PFSK-1 (cell line): ENCODE data around the gene ARF3.

Experiments used
- FOXP2 ChIP-seq: optimal IDR thresholded peaks from 2 replicates; pipeline ENCODE3; 2011; ENCODE audit warnings: borderline replicate concordance, control low read depth, inconsistent platforms; ENCODE audit not compliant: insufficient read depth; ENCODE audit errors: extremely low read length, extremely low read depth
- POLR2AphosphoS5 ChIP-seq: IDR thresholded peaks from 2 replicates; pipeline ENCODE4 v1.6.1; 2012; ENCODE audit warnings: low read depth, mild to moderate bottlenecking, control low read depth, low read length, moderate library complexity
- SIN3A ChIP-seq: IDR thresholded peaks from 2 replicates; pipeline ENCODE4 v1.6.1; 2012; ENCODE audit warnings: mild to moderate bottlenecking, low read length, moderate library complexity, borderline replicate concordance; ENCODE audit not compliant: insufficient read depth
- TAF1 ChIP-seq: IDR thresholded peaks from 2 replicates; pipeline ENCODE4 v1.6.1; 2012; ENCODE audit warnings: low read length, control low read depth, borderline replicate concordance; ENCODE audit not compliant: insufficient read depth
- TF ChIP-seq, protein P1 (sequence below), 2 experiments: IDR thresholded peaks; 2 replicates each; pipeline versions ENCODE4 v1.6.1 to v1.8.0; 2011 to 2012; ENCODE audit warnings: low read depth in 2 of 2, low read length in 2 of 2, control low read depth in 1 of 2, inconsistent platforms in 1 of 2, mild to moderate bottlenecking in 1 of 2, moderate library complexity in 1 of 2; ENCODE audit not compliant: insufficient read depth in 1 of 2

ARF3 gene

DNA sequence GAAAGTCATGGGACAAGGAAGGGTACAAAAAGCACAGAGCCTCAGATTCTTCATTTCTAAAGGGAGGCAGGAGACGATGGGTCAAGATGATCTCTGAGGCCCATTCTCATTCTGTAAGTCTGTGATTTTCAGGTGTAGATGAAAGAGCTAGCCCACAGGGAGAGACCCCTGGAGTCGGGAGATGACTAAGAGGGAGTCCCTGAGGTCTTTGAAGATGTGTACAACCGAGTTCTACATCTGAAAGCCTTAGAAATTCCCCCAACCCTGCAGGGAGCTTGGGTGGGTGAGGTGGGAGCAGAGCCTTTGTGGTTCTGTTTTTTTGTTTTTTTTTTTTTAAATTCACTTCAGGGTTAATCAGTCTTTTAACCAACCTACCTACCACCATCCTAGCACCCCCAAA lies 11.2 kb upstream of the ARF3 start:
- TF ChIP-seq POLR2AphosphoS5 (no peak), SIN3A (no peak), FOXP2 (no peak)
- TF ChIP-seq, protein P1, sequence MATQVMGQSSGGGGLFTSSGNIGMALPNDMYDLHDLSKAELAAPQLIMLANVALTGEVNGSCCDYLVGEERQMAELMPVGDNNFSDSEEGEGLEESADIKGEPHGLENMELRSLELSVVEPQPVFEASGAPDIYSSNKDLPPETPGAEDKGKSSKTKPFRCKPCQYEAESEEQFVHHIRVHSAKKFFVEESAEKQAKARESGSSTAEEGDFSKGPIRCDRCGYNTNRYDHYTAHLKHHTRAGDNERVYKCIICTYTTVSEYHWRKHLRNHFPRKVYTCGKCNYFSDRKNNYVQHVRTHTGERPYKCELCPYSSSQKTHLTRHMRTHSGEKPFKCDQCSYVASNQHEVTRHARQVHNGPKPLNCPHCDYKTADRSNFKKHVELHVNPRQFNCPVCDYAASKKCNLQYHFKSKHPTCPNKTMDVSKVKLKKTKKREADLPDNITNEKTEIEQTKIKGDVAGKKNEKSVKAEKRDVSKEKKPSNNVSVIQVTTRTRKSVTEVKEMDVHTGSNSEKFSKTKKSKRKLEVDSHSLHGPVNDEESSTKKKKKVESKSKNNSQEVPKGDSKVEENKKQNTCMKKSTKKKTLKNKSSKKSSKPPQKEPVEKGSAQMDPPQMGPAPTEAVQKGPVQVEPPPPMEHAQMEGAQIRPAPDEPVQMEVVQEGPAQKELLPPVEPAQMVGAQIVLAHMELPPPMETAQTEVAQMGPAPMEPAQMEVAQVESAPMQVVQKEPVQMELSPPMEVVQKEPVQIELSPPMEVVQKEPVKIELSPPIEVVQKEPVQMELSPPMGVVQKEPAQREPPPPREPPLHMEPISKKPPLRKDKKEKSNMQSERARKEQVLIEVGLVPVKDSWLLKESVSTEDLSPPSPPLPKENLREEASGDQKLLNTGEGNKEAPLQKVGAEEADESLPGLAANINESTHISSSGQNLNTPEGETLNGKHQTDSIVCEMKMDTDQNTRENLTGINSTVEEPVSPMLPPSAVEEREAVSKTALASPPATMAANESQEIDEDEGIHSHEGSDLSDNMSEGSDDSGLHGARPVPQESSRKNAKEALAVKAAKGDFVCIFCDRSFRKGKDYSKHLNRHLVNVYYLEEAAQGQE (IDR thresholded peaks at IDR 0.05; ENCODE audit: insufficient read depth in 1 of 2, low read depth in 2 of 2, low read length in 2 of 2): no peak

DNA sequence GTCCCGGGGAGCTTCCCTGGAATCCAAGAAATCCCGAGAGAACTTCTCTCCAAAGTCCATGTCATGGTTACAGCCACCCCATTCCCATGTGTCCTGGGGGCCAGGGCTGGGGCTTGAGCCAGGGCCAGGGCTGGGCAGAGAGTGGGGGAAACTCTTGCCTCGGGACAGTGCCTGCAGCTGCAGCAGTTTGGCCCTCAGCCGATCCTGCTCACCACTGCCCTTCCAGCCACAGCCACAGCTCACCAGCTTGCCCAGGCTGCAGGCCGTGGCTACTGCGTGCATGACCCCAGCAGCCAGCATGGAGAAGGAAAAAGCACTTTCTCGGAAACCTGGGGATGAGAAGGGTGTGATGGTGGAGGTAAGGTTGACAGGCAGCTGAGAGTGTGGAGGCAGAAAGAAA lies 10.7 kb upstream of the ARF3 start:
- TF ChIP-seq POLR2AphosphoS5: no peak
- TF ChIP-seq, protein P1 (IDR thresholded peaks at IDR 0.05; ENCODE audit: insufficient read depth in 1 of 2, low read depth in 2 of 2, low read length in 2 of 2): no peak

DNA sequence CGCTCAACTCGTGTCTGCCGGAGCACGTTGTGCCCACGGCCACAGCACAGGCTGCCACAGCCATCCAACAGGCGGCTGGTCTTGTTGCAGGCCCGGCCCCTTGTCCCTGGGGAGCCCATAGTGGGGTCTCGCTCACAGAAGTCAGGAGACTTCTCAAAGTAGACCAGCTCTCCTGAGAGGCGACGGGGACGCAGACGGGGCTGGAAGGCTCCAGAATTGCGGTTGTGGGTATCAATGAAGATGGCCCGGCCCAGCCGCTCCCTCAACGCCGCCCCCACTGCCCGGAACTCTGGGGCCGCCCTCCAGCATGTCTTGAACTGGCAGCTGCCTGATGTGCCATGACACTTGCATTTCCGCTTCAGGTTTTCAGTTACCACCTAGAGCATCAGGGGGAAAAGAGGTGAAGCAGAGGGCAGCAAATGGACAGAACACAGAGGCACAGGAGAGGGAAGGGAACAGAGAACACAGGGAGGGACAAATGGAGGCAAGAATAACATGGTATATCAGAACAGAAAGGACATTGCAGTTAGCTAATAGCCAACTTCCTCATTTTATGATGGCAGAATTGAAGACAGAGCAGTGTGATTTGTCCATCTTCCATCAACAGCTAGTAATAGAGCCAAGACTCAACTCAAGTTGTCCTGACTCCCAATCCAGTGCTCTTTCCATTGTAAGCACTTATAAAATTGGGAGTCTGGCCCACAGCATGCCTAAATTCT lies 9.0 kb upstream of the ARF3 start:
- no peak for TF ChIP-seq FOXP2
- TF ChIP-seq, protein P1 (IDR thresholded peaks at IDR 0.05; ENCODE audit: insufficient read depth in 1 of 2, low read depth in 2 of 2, low read length in 2 of 2): no peak
- TF ChIP-seq POLR2AphosphoS5: no peak
- no peak for TF ChIP-seq SIN3A
- no peak for TF ChIP-seq TAF1

DNA sequence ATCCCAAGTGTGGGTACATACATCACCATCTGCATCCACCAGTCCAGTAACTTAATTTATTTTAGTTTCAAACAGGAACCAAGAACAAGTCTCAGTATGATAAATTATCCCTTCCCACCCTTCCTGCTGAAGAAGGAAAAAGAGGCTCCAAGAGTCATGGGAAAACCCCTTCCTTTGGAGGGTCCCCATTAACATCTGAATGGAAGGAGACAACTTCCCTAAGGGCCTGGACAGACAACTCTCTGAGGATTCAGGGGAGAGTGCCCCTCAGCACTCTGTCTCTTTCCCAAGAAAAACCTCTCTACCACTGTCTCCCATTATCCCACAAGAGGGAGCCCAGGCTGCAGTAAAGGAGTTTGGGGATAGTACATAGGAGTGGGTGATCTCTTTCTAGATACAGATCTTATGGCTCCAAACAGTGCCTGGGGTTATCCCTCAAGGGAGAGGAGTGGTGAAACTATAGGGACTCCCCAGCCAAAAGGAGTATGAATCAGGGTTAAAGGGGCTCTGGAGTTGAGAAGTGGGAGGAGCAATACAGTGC lies 8.1 kb upstream of the ARF3 start:
- TF ChIP-seq SIN3A (no peak), POLR2AphosphoS5 (no peak), TAF1 (no peak), FOXP2 (no peak)
- TF ChIP-seq, protein P1 (IDR thresholded peaks at IDR 0.05; ENCODE audit: insufficient read depth in 1 of 2, low read depth in 2 of 2, low read length in 2 of 2): no peak

DNA sequence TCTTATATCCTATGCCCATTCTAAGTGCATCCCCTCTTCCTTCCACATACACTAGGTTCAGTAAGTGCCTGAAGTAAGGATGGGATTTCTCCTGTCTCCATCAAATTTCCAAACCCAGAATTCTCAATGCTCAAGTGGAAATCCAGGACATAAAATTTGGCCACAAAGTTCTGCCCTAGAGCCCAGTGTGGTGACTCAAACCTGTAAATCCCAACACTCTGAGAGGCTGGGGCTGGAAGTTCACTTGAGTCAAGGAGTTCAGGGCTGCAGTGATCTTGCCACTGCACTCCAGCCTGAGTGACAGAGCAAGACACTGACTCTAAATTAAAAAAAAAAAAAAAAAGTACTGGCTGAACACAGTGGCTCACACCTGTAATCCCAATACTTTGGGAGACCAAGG lies 4.5 kb upstream of the ARF3 start:
- TF ChIP-seq SIN3A: no peak
- no peak for TF ChIP-seq FOXP2
- no peak for TF ChIP-seq POLR2AphosphoS5
- TF ChIP-seq, protein P1 (IDR thresholded peaks at IDR 0.05; ENCODE audit: insufficient read depth in 1 of 2, low read depth in 2 of 2, low read length in 2 of 2): no peak
- TF ChIP-seq TAF1: no peak
